ENCODE results near the gene SORCS1. TPM values are rescaled to one million over a fixed set of nuclear protein-coding genes. Genes with fewer than 3 reads are reported as not detected.

SORCS1 gene
- total RNA-seq, 1 donor from 2014 or later: 11.1 TPM

DNA sequence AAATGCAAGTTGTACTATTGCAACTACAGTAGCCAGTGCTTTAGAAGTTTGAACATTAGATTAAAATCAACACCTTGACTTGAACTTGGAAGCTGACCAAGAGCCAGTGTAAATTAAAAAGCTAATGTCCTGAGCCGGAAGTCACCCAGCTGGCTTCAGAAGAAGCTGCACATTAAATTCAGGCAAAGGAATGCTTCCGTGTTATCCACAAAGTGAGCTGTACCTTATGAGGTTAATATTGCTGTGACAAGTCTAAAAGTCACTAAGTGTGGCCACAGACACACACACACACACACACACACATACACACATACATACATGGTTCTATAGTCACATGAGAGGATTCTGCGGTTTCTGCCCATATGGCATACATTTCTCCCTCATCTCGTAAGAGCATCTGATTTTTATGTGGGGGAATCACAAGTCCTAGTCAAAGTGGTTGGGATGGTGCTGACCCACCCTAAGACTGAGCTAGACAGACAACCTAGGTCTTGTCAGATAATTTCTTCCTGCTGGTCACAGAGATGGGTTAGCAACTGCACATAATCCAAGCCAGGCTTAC is 612.9 kb downstream of the SORCS1 start:
- Mint-ChIP-seq H3K4me1 (no peaks in the 10 kb centered on the region), H3K9me3 (peaks cover 3% of the 10 kb centered on the region), H3K27me3 (ENCODE audit: insufficient read depth, low read depth) (peaks cover 2% of the 10 kb centered on the region), H3K4me3 (no peak overlapping the region), H3K36me3 (no peaks in the 10 kb centered on the region), H3K27ac (no peak overlapping the region)
- no peak overlapping the region for H3K4me3 ChIP-seq
- TF ChIP-seq EZH2 (IDR thresholded peaks at IDR 0.05) (no peak), EZH2phosphoT487 (IDR thresholded peaks at IDR 0.05) (no peak)
- TF ChIP-seq, protein P1, sequence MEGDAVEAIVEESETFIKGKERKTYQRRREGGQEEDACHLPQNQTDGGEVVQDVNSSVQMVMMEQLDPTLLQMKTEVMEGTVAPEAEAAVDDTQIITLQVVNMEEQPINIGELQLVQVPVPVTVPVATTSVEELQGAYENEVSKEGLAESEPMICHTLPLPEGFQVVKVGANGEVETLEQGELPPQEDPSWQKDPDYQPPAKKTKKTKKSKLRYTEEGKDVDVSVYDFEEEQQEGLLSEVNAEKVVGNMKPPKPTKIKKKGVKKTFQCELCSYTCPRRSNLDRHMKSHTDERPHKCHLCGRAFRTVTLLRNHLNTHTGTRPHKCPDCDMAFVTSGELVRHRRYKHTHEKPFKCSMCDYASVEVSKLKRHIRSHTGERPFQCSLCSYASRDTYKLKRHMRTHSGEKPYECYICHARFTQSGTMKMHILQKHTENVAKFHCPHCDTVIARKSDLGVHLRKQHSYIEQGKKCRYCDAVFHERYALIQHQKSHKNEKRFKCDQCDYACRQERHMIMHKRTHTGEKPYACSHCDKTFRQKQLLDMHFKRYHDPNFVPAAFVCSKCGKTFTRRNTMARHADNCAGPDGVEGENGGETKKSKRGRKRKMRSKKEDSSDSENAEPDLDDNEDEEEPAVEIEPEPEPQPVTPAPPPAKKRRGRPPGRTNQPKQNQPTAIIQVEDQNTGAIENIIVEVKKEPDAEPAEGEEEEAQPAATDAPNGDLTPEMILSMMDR (IDR thresholded peaks at IDR 0.05): no peak
- DNase-seq (ENCODE audit: low spot score): no peak
- H2AFZ ChIP-seq (replicated peaks): no peak overlapping the region
- H3K9ac ChIP-seq: no peak overlapping the region
- H4K20me1 ChIP-seq (ENCODE audit: low read depth): no peaks in the 10 kb centered on the region
- H3K27ac ChIP-seq: no peak overlapping the region
- H3K36me3 ChIP-seq: no peaks in the 10 kb centered on the region
- H3K79me2 ChIP-seq (ENCODE audit: low read depth): no peaks in the 10 kb centered on the region
- no peak overlapping the region for H3K4me2 ChIP-seq
- H3K9me3 ChIP-seq (ENCODE audit: low read depth): no peaks in the 10 kb centered on the region
- H3K4me1 ChIP-seq: no peaks in the 10 kb centered on the region
- H3F3A ChIP-seq (ENCODE audit: low read depth): no peaks in the 10 kb centered on the region
- H3K27me3 ChIP-seq: no peaks in the 10 kb centered on the region

DNA sequence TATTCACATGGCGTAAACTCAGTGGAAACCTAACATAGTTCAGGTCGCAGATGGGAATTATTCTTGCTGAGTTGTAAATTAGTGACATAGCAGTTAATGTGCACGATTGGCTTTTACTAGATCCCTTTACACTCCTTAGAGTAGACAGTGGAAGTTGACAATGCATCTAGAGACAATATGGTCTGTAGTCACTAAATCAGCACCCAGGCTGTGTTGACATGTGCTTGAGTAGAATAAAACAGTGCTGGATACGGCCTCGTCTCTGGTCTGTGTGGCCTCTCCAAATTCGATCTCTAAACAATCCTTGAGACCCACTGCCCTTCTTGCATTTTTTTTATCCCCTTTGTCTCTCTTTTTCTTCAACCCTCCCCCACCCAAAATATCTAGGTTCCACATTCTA is 615.7 kb downstream of the SORCS1 start:
- no peaks in the 10 kb centered on the region for H3F3A ChIP-seq (ENCODE audit: low read depth)
- no peaks in the 10 kb centered on the region for H3K36me3 ChIP-seq
- H3K79me2 ChIP-seq (ENCODE audit: low read depth): no peaks in the 10 kb centered on the region
- H3K27me3 ChIP-seq: no peaks in the 10 kb centered on the region
- H3K9me3 ChIP-seq (ENCODE audit: low read depth): no peaks in the 10 kb centered on the region
- H3K4me1 Mint-ChIP-seq: no peaks in the 10 kb centered on the region
- TF ChIP-seq, protein P1 (IDR thresholded peaks at IDR 0.05): no peak
- TF ChIP-seq EZH2phosphoT487 (IDR thresholded peaks at IDR 0.05): no peak
- TF ChIP-seq EZH2 (IDR thresholded peaks at IDR 0.05): no peak
- no peak overlapping the region for H3K4me2 ChIP-seq
- H3K36me3 Mint-ChIP-seq: no peaks in the 10 kb centered on the region
- no peak overlapping the region for H3K27ac Mint-ChIP-seq
- H3K4me3 ChIP-seq: no peak overlapping the region
- H4K20me1 ChIP-seq (ENCODE audit: low read depth): no peaks in the 10 kb centered on the region
- H2AFZ ChIP-seq (replicated peaks): no peak overlapping the region
- no peak overlapping the region for H3K4me3 Mint-ChIP-seq
- no peak overlapping the region for H3K27ac ChIP-seq
- H3K9me3 Mint-ChIP-seq: peaks cover 3% of the 10 kb centered on the region
- no peak for DNase-seq (ENCODE audit: low spot score)
- no peaks in the 10 kb centered on the region for H3K4me1 ChIP-seq
- H3K9ac ChIP-seq: no peak overlapping the region
- H3K27me3 Mint-ChIP-seq (ENCODE audit: insufficient read depth, low read depth): peaks cover 2% of the 10 kb centered on the region

DNA sequence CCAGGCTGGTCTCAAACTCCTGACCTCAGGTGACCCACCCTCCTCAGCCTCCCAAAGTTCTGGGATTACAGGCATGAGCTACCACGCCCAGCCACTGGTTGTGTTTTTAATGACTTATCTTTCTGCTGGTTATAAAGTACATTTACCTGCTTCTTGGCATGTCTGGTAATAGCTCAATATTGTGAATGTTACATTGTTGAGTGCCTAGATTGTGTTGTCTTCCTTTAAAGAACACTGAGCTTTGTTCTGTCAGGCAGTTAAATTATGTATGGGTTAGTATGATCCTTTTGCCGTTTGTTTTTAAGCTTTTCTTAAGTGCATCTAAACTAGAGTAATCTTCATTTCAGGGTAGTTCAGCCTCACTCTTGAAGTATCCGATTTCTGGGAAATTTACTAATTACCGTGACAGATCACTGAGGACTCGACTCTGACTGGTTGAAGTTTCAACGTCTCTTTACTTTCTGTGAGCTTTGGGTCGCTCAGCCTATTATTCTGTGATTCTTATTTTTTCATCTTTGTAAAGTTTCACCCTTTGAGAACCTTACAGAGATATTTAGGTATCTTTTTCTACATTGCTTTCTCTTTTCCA is 617.4 kb downstream of the SORCS1 start:
- H3K36me3 ChIP-seq: no peaks in the 10 kb centered on the region
- no peak overlapping the region for H2AFZ ChIP-seq (replicated peaks)
- no peaks in the 10 kb centered on the region for H3K79me2 ChIP-seq (ENCODE audit: low read depth)
- no peaks in the 10 kb centered on the region for H3K9me3 ChIP-seq (ENCODE audit: low read depth)
- no peaks in the 10 kb centered on the region for H4K20me1 ChIP-seq (ENCODE audit: low read depth)
- no peaks in the 10 kb centered on the region for H3K36me3 Mint-ChIP-seq
- H3K27me3 Mint-ChIP-seq (ENCODE audit: insufficient read depth, low read depth): no peaks in the 10 kb centered on the region
- no peak overlapping the region for H3K27ac Mint-ChIP-seq
- H3K4me1 ChIP-seq: no peaks in the 10 kb centered on the region
- H3K4me1 Mint-ChIP-seq: no peaks in the 10 kb centered on the region
- peaks cover 3% of the 10 kb centered on the region for H3K9me3 Mint-ChIP-seq
- no peak overlapping the region for H3K27ac ChIP-seq
- no peak overlapping the region for H3K4me3 Mint-ChIP-seq
- H3K4me3 ChIP-seq: no peak overlapping the region
- TF ChIP-seq EZH2 (IDR thresholded peaks at IDR 0.05) (no peak), EZH2phosphoT487 (IDR thresholded peaks at IDR 0.05) (no peak)
- TF ChIP-seq, protein P1 (IDR thresholded peaks at IDR 0.05): no peak
- no peak overlapping the region for H3K9ac ChIP-seq
- DNase-seq (ENCODE audit: low spot score): no peak
- no peaks in the 10 kb centered on the region for H3K27me3 ChIP-seq
- no peak overlapping the region for H3K4me2 ChIP-seq
- no peaks in the 10 kb centered on the region for H3F3A ChIP-seq (ENCODE audit: low read depth)

Data from neural progenitor cell (in vitro differentiated cells).